GM15510 (cell line): ENCODE results near the gene CHMP2B.
A peak's percentile ranks its signal among the peaks of the same experiment; 100 is the strongest.

Source experiments
- POLR2A ChIP-seq: IDR thresholded peaks from 3 replicates; pipeline ENCODE4 v1.6.1; 2011; ENCODE audit warnings: borderline replicate concordance; ENCODE audit not compliant: insufficient read length; ENCODE audit errors: extremely low read depth

CHMP2B gene, protein sequence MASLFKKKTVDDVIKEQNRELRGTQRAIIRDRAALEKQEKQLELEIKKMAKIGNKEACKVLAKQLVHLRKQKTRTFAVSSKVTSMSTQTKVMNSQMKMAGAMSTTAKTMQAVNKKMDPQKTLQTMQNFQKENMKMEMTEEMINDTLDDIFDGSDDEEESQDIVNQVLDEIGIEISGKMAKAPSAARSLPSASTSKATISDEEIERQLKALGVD

DNA sequence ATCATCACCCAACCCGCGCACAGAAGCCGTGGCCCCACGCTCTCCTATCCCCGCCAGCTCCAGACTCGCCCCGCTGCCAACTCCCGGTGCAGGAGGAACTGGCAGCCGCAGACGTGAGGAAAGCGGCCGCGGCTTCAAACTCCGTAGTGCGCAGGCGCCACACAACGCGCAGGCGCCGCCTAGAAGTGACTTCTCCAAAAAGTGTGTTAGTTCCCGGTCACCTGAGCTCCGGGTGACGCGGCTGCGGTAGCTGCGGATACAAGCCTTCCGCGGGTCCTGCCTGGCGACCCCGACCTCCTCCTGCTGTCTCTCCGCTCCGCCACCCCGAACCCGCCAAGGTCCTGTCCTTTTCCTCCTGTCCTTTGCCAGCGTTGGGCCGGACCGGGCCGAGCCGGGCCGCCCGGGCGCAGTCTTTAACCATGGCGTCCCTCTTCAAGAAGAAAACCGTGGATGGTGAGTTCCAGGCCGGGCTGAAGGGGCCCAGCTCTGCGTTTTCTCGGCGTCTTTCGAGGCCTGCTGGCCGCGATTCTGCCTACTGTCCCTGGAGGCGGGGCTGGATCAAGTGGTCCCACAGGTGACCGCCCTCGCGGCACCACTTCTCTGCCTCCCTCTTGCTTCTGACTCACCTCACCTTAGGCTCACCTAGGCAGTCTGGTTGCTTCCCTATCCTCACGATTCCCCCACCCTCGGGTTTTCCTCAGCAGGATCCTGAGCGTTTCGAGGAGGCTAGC is at the start of gene CHMP2B:
Gene CHMP2B, plus strand, starts transcription at position 206 of the 731 bp plus-strand sequence. Its CDS starts 214 bp downstream, at position 420.
- peak; percentile 73 for TF ChIP-seq POLR2A

DNA sequence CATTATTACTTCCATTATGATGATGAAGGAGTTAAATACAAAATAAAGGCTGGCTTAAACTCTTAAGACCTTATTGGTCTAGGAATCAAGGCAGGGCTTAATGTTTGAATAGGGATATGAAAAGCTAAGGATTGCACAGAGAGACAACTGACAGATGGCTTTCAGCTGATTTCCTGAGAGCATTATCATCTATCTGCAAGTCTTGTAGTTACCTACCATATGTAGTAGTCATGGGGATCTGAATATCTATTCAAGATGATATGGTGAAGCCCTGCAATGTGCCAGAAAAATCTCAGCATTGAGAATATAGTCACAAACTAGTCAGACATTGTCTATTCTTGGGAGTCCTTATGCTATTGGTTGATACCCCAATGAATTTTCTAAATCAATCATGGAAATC is 47.5 kb upstream of the CHMP2B start:
- TF ChIP-seq POLR2A, result no peak

DNA sequence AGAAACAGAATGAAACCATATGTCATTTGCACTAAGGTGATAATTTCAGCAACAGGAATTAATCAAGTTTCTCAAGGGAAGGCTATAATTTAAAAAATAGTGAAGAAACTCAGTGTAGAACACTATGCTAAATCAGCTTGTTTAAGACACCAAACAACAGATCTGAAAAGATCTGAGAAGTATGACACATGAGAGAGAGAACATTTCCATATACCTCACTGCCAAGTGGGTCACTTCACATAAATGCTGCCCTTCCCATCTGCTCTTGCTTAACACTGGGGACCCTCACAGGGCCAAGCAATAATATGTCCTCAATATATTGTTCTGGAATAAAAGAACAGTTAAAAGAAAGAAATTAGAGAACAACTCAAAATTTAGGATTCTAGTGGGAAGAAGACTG is 45.6 kb upstream of the CHMP2B start:
- TF ChIP-seq POLR2A, result no peak

DNA sequence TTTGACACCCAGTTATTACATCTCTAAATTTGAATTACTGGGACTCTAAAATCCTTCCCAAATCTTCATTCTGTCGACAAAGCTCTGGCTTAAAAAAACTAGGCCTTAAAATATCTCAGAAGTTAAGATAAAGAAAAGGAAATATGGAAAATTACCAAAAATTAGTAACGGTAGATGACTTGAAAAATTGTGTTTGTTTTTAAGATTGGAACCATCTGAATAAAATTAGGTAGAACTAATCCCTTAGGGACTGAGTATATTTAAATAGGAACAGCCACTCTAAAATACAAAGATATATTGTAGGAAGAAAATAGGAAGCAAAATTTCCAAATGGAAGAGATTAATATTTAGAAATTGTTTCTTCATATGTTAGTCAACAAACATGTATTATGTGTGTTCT is 45.1 kb upstream of the CHMP2B start:
- no peak for TF ChIP-seq POLR2A

DNA sequence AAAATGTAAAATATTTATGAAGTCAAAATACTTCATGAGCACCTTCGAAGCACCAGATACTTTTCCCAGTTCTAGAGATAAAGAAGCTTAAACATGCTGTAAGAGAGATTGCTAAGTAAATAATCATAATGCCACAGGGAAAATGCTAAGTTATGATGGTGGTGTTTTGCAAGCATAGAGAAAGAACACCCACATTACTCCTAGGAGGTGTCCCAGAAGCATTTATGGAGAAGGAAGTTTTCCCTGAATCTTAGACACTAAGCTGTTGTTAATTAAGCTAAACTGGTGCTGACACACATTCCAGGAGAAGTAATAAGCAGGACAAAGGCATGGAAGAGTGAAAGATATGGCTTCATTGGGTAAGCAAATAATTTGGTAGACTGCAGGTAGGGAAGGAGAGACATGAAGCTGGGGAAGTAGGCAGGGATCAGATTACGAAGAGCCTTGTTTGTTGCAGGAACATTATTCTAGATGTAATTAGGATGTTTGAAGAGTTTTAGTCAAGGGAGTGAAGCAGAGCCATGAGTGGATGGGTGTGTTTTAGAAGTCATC is 40.4 kb upstream of the CHMP2B start:
- no peak for TF ChIP-seq POLR2A

DNA sequence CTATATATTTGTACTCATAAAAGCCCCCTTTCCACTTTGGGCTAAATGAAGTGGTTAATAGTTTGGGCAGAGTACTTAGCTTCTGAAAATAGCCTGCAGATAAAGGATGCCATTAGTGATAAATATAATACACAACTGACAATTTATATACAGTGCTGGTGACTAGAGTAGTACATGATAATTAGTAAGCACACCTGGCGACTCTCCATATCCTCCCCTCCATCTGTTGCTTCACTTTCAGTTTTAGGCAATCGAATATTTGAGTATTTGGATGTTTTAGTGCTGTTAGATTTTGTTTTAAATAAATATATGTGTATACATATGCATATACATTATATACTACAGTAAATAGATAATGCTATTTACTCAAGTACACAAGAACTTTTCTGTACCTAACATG is 35.9 kb upstream of the CHMP2B start:
- TF ChIP-seq POLR2A, result no peak

DNA sequence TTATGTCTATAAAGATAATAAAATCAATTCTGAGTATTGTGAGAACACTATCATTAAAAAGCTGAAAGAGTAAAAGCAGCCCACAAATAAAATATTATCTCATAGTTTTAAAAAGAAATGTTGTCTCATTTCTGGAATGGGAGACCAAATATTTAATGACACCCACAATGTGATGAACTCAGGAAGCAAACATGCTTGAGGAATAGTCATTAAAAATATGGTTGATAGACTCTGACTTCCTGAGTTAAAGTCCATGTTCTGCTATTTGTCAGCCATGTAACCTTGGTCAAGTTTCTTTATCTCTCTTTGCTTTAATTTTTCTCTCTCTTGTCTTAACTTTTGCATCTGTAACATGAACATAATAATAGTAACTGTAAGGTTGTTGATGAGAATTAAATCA is 35.5 kb upstream of the CHMP2B start:
- TF ChIP-seq POLR2A, result no peak

DNA sequence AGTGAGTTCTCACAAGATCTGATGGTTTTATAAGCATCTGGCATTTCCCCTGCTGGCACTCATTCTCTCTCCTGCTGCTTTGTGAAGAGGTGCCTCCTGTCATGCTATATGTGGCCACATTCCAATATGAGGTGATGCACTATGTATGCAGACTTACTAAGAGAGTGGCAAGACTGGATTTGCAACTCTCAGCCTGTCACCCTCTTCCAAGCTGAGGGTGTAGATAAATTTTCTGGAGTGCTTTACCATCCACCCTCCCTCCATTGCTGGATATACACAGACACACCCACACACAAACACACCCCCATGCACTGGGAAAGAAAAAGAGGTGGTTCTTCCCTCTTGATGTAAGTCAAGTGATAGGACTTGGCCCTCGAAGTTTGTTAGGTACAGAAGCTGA is 30.2 kb upstream of the CHMP2B start:
- TF ChIP-seq POLR2A, result no peak

DNA sequence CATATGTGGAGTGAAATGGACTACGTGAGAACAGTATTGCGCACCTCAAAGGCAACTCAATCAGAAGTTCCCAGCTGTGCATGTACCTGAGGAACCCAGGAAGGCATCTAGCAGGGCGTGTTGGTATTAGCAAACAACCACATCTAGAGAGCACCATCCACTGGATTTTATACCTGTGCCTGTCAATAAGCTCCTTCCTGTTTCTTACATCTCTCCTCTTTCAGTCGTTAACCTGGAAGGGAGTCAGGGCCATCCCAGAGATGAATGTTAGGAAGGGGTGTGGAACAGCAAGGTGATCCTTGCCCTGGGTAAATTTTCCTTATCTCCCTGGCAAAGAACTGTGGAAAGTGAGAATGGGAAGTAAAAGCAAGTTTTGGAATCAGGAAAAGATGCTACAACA is 29.6 kb upstream of the CHMP2B start:
- TF ChIP-seq POLR2A, result no peak

DNA sequence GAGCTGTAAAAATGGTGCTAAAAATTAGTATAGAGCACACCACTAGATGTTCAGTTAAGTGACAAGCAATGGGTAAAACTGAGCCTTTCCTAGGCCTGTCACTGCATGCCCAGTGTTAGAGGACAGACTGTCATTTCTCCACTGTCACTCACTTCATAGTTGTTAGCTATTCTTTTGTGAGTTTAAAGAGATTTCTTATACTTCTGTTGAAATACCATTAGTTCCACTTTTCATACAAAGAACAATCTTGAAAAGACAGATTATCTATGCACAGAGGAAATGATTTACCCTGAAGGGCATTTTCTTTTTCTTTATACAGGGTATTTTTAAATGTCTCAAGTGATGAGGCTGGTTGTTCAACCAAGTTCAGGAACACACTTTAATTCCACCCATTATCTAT is 28.3 kb upstream of the CHMP2B start:
- no peak for TF ChIP-seq POLR2A

DNA sequence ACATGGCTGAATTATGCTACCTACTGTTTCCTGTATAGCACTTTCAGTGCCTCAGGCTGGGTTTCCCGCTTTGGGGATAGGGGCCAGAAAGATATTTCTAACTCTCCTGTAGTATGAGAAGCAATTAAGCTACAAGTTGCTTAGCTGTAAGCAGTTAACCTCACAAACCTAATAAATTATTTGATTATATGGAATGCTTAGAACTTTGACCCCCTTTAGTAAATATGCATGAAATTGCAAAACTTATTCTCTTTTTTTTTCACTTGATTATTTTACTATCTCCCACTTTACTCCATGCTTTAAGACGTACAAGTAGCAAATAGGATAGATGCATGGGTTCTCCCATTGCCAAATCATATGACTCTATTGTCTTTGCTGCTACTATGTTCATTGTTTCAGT is 27.5 kb upstream of the CHMP2B start:
- TF ChIP-seq POLR2A, result no peak

DNA sequence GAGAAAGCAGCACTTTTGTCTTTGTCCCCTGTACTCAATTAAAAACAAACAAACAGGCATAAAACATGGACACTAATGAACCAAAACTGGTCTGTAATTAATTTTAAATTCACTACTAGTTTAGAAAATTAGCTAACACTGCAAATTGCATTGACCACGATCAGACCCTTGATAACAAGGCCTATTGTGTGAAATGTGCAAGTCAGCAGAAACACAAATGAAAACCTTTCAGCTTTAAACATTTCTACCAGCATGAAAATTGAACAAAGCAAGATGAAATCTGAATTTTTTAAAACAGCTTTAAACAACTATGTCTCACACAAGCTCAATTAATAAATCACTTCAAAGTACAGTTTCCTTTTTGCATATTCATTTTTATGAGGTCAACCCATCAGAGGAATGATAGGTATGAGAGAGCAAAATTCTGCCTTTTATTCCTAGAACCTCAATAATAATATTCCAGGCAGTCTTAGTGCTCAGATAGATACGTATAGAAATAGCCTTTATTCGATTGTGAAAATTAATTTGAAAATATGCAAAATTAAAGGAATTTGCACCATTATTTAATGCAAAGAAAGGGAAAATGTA is 27.0 kb upstream of the CHMP2B start:
- TF ChIP-seq POLR2A, result no peak

DNA sequence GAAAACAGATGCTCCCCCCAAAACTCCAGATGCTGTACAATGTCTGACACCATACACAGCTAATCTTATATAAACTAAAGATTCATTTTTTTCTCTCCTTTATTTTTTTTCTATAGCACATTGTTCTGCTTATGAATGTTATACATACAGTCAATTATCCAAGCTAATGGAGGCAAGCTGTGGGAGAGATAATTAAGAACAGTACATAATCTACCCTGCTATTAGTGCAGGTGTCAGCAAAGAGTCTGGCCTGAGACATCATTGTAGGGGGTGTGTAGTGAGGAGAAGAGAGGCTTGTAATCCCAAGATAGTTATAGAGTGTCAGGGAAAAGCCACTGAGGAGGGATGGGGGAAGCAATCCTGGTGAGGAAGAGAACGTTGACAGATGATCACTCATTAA is 25.4 kb upstream of the CHMP2B start:
- no peak for TF ChIP-seq POLR2A

DNA sequence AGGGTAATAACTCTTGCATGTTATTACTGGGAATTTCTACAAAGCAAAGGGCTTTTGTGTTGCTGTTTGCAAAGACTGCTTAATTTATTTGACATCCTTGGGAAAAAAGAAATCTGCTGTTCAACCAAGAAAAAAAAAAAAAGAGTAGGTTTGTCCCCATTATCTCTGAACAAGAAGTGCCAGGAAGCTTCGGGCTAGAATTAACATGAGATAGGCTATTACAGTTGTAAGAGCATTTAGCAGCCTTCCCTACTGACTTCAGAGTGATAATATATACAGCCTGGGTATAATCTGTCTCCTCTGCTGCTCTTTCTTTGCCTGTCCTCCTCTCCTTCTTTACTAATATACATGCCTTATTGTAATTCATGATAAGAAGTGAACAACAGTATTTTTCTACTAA is 23.3 kb upstream of the CHMP2B start:
- no peak for TF ChIP-seq POLR2A

DNA sequence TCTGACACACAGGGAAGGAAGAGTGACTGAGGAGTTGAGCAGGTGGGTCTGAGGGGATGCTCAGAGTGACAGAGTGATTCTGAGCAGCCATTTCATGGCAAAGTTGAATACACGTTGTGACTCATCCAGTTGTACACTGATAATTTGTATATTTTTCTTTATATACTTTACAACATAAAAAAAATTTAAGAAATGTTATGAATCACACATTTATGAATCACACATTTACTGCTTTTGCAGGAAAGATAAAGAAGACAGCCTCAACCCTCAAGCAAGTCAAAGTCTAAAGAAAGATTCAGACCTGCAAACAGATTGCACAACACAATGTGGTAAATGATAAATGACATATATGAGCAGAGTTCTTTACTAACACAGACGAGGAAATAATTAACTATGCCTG is 21.0 kb upstream of the CHMP2B start:
- no peak for TF ChIP-seq POLR2A

DNA sequence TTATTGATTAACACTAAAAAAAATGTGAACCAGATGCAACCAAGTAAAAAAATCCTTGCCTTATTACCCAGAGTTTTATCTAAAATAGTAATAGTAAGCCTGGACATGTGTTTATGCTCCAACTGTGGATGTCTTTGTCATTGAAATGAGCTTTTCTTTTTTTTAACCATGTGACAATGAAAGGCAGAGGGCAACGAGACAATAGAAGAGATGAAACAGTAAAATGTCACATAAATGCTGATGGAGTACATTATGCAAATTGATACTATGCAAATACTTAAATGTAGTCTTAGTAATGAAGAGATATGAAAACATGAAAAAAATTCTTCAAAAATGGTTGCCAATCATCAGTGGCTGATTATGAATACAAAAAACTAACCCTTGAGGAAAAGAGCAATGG is 20.5 kb upstream of the CHMP2B start:
- TF ChIP-seq POLR2A, result no peak

DNA sequence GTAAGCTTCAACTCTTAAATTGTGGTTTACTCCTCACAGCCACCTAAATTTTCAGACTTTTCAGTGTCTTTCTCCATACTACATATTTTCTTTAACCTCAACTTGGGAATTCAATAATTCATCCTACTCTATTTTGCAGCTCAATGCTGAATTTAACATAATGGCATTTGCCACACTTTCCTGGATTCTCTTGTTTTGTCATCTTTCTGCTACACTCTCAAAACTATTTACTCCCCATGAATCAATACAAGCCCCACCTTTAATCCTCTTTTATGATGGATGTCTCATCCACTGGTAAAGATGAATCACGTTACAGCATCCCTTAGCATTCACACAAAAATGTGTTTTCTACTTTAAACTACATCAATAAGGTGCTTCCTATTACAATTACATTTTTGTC is 19.6 kb upstream of the CHMP2B start:
- no peak for TF ChIP-seq POLR2A

DNA sequence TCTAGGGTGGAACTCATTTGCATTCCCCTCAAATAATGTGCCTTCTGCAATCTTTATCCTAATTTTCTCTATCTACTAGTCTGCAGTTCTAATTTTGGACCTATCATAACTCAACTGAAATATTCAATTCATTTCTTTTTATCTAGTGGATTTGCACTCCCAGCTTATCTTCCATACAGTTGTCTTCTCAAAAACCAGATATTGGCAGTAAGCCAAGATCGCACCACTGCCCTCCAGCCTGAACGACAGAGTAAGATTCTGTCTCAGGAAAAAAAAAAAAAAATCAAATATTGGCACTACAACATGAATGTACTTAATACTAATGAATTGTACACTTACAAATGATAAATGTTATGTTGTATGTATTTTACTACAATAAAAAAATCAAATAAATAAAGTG is 18.0 kb upstream of the CHMP2B start:
- TF ChIP-seq POLR2A, result no peak
